ENCODE data around the gene VPS39.
A peak's percentile ranks its signal among the peaks of the same experiment; 100 is the strongest.

Gene VPS39

GRCh38 chr15:42207674-42208579 is at the start of gene VPS39:
Gene VPS39, minus strand, starts transcription at chr15:42208304. Its CDS starts 151 bp downstream, at chr15:42208153.
- DNase-seq (ENCODE audit: low read depth), result peak; percentile 68
- no peak for TF ChIP-seq CTCF (conservative IDR thresholded peaks at IDR 0.05; ENCODE audit: low read depth, low read length)

DNA sequence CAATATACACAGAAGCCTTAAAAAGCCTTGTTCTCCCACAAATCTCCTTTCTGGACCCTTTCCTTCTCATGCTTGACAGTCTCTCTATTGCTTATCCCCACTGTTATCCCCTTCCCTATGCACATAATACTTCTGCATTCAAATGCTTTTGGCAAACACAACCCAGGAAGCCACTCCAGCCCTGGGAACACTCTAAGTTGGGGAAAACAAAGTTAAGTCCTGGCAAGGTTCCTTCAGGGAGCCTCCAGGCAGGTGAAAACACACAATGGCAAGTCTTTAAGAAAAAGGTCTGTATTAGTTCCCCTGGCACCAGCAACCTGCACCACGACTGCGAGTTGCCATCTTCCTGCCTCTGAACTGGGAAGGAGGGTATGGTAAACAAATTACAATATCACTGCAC is 45.2 kb upstream of the VPS39 start:
- no peak for TF ChIP-seq CTCF (conservative IDR thresholded peaks at IDR 0.05; ENCODE audit: low read depth, low read length)
- no peak for DNase-seq (ENCODE audit: low read depth)
- H3K4me3 ChIP-seq (ENCODE audit: low read length), result no peak overlapping the region

More at GRCh38 chr15:42207674-42208579, at the start of gene VPS39:
- peak within 1 kb of the TSS; percentile 63 for H3K4me3 ChIP-seq (ENCODE audit: low read length)

GRCh38 chr15:42240823-42241222 is 32.7 kb upstream of the VPS39 start:
- TF ChIP-seq CTCF (conservative IDR thresholded peaks at IDR 0.05; ENCODE audit: low read depth, low read length), result no peak
- DNase-seq (ENCODE audit: low read depth), result no peak
- no peak overlapping the region for H3K4me3 ChIP-seq (ENCODE audit: low read length)

DNA sequence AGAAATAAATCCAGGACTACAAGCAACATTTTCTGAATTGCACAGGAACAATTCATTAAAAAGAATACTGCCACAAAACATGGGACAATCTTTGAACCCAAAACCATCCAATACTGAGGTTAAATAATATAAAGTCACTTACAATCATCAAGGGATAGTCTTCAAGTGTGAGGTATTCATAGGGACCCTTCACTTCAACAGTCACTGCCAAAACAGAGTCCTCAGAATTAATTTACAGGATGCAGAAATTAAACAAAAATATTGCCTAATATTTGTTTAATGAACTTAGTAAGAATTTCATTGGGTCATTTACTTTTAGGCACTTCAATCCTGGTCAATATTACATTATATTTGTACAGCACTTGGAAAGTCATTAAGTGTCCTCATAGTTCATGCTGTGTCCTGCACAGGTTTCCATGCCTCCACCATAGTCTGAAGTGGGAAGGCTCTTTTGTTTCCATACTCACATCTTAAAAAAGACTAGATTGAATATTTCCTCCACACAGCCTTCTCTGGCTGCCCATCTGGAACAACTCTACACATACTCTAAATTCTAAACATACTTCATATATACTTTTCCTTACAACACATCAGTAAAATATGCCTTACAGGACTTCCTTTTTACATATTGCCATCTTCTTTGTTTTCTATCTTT is 31.6 kb upstream of the VPS39 start:
- no peak for TF ChIP-seq CTCF (conservative IDR thresholded peaks at IDR 0.05; ENCODE audit: low read depth, low read length)
- no peak for DNase-seq (ENCODE audit: low read depth)
- no peak overlapping the region for H3K4me3 ChIP-seq (ENCODE audit: low read length)

GRCh38 chr15:42233107-42233506 is 25.0 kb upstream of the VPS39 start:
- DNase-seq (ENCODE audit: low read depth), result no peak
- TF ChIP-seq CTCF (conservative IDR thresholded peaks at IDR 0.05; ENCODE audit: low read depth, low read length), result no peak
- H3K4me3 ChIP-seq (ENCODE audit: low read length), result no peak overlapping the region

GRCh38 chr15:42232606-42233005 is 24.5 kb upstream of the VPS39 start:
- no peak for TF ChIP-seq CTCF (conservative IDR thresholded peaks at IDR 0.05; ENCODE audit: low read depth, low read length)
- DNase-seq (ENCODE audit: low read depth), result no peak
- no peak overlapping the region for H3K4me3 ChIP-seq (ENCODE audit: low read length)

Data from retinal pigment epithelial cell (primary cell).